ENCODE measurements around the gene LIN37. TPM values are rescaled to one million over a fixed set of nuclear protein-coding genes. Genes with fewer than 3 reads are reported as not detected.
"Not testable (repeated sequence)": the region's sequence is repeated elsewhere in the genome, so short reads cannot be mapped to it uniquely, and the experiment has no call there.

Gene LIN37
- polyA plus RNA-seq, 12 donors = 5.3 to 11.3 (median 9.5) TPM; not detected in 2

DNA sequence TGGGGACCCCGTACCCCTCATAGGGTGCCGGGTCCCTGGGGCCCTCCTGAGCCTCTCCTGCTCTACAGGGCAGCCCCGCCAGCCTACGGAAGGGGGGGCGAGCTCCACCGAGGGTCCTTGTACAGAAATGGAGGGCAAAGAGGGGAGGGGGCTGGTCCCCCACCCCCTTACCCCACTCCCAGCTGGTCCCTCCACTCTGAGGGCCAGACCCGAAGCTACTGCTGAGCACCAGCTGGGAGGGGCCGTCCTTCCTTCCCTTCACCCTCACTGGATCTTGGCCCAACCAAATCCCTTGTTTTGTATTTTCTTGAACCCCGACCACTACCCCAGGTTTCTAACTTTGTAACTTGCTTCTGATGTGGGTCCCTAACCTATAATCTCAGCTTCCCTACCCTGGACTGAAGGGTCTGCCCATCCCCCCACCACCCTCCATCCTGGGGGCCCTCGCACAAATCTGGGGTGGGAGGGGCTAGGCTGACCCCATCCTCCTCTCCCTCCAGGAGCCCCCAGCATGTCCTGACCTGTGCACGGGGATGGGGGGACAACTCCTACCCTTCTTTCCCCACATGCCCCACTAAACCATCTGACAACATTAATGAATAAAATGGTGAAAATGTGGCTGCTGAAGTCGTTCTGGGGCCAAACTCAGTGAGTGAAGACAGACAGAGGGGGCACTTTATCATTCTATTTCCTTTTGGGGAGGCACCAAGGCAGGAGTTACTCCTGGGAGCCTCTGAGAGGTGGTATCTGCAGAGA, 40.0 kb downstream of the LIN37 start:
- DNase-seq = no peak

DNA sequence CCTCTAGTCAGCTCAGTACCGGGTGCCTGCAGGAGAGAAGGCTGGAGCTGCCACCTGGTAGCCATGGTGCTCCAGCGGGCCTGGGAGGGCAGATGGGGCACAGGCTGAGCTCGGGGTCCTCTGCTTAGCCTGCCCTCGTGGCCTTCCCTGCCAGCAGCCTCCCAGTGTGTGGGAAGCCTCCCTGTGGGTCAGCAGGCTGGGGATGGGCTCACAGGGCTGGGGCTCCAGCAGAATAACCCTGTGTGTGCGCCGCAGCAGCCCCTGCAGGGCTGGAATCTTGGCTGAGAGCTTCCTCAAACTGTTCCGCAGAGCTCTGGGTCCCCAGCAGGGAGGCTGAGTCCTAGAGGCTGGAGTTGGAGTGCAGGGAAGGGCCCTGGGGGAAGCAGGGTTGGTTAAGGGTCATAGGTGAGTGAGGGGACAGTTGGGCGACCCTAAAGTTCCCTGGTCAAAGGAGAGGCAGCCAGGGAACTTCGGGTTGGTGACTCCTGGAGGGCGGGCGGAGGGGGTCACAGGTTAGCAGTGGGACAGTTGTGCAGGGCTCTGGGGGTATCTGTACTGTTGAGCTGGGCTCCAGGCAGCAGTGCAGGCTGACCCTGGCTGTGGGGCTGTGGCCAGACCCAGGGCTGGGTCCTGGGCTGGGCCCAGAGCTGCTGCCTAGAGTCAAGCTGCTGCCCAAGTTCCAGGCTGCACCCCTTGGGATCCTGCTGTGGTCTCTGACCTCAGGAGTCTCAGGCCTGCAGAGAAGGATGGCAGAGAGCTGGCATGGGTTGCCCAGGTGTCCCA, 41.0 kb downstream of the LIN37 start:
- DNase-seq = no peak

- no peak for DNase-seq
These were observed 41.9 kb downstream of the LIN37 start for GRCh38 chr19:35789978-35790944.

DNA sequence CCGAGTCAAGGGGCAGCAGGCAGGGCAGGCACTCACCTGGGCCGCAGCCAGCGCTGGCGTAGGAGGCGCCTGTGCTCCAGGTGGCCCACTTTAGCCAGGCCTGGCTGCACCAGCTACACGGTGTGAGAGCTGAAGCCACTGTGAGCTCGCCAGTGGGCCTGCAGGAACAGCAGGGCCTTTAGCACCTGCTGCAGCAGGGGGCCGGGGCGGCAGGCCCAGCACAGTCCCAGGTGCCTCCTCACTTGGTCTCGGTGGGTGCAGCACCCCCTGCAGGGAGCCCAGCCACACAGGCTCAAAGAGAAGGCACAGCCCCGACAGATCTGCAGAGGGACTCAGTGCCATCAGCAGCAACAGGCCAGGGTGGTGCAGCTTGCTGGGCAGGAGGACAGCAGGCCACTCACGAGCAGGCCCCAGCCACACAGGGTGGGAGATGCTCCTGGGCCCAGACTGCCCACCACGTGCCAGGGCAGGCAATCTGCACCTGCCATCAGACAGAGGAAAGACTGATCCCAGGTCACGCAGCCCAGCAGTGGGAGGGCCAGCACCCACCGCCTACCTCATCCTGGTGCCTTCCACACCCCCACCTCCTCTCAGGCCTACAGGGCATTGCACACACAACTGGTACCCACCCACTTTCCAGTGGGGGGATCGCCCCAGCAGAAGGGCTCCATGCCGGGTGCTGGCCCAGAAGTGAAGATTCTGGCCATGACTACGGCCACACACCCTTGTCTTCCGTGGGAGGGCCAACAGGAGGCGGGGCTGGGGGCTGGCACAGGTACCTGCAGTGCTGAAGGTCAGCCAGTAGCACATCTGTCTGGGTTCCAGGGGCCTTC, 42.8 kb downstream of the LIN37 start:
- no peak for DNase-seq

DNA sequence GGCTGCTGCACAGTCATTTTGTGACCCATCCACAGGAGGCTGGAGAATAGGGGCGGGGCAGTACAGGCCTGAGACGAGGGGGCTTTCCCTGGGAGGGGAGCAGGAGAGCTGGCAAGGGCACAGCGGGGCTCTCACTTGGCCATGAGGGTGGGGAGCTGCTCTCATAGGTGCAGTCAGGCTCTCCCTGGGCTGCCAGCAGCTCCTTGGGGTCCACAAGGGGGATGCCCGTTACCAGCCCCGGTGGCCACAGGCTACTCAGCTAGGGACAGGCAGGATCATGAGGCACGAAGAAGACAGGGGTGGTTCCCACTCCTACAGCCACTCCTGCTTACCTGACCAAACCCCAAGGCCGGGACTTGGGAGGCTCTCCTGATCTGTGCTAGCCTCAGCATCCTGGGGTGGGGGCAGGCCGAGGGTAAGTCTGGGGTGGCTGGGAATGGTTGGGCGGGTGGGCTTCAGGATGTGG, 43.5 kb downstream of the LIN37 start:
- DNase-seq = no peak

- no peak for DNase-seq
These were observed 43.9 kb downstream of the LIN37 start for GRCh38 chr19:35792312-35792711.

DNA sequence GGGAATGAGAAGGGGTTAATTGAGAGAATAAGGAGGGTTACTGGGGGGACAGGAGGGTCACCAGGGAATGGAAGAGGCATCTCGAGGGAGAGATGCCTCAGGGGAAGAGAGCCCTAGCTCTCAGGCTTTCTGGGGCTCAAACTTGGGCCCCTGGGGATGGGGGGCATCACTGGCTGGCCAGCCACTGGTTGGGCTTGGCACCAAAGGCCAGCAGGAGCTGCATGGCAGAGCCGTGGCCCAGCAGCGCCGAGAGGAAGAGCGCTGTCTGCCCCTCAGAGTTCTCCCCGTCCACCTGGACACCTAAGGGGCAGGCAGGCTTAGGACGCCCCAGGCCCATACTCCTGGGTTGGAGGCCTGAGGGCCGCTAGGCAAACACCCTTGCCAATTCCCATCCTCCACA, 44.5 kb downstream of the LIN37 start:
- no peak for DNase-seq

- DNase-seq = no peak
These were observed 45.2 kb downstream of the LIN37 start for GRCh38 chr19:35793381-35794165.

GRCh38 chr19:35795564-35795963, 47.2 kb downstream of the LIN37 start:
- DNase-seq = not testable (repeated sequence)

- DNase-seq = no peak
These were observed 48.5 kb downstream of the LIN37 start for GRCh38 chr19:35796645-35797542.

DNA sequence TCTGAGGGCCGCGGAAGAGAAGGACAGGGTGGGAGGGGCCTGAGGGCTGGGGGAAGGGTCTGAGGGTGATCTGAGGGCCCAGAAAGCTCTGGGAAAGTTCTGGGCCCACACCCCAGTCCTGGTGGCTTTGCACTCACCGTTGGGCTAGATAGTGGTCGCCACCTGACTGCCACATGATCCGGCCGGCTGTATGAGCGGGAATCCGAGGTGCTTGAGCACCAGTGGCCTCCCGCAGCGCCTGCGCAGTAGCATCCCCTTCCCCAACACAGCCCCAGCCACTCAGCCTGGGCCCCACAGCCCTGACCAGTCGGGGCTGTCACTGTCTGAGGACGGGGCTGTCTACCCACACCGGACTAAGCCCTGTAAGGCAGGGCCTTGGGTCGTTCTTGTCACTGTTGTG, 49.3 kb downstream of the LIN37 start:
- no peak for DNase-seq

DNA sequence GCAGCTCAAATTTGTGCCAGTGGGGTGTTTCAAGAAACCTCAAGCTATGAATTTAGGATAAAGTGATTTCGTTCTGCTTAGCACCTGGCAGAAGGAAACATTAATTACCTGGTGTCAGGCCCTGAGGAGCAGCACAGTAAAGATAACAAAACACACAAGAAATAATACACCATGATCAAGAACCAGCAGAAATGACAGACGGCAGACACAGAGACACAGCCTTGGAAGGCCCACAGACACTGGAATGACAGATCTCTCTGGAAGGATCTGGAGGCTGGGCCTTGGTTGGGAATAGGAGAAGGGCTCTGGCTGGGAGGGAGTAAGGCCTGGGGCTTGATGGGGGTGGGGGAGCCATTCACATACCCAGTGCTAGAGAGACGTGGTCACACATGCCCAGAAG, 53.5 kb downstream of the LIN37 start:
- no peak for DNase-seq

Other genes starting within 250 kb of the LIN37 start
- 100 to 1,000 TPM in 1 of 12 donors, 10 to 100 TPM in 2, 1 to 10 TPM in 4, under 1 TPM in 3, not detected in 2; 0.58 to 181 (median 1.2) TPM for gene DMKN, start 234.9 kb upstream of the LIN37 start, polyA plus RNA-seq (ENCODE audit: insufficient read length in 12 of 12)
- gene SBSN, start 220.3 kb upstream of the LIN37 start, polyA plus RNA-seq (ENCODE audit: insufficient read length in 12 of 12) = 10 to 100 TPM in 2 of 12 donors, 1 to 10 TPM in 1, under 1 TPM in 1, not detected in 8; 0.24 to 26.7 (median 8.1) TPM
- under 1 TPM in 1 of 12 donors, not detected in 11; 0.12 TPM for gene GAPDHS, start 215.1 kb upstream of the LIN37 start, polyA plus RNA-seq (ENCODE audit: insufficient read length in 12 of 12)
- gene TMEM147, start 202.9 kb upstream of the LIN37 start, polyA plus RNA-seq (ENCODE audit: insufficient read length in 12 of 12) = 10 to 100 TPM in 11 of 12 donors, not detected in 1; 32.3 to 49.5 (median 40.0) TPM
- gene ATP4A, start 184.9 kb upstream of the LIN37 start, polyA plus RNA-seq (ENCODE audit: insufficient read length in 12 of 12) = under 1 TPM in 2 of 12 donors, not detected in 10; 0.21 to 0.26 TPM
- gene PMIS2, start 162.4 kb upstream of the LIN37 start, polyA plus RNA-seq (ENCODE audit: insufficient read length in 12 of 12) = not detected
- 10 to 100 TPM in 8 of 12 donors, 1 to 10 TPM in 3, not detected in 1; 8.9 to 23.8 (median 12.7) TPM for gene HAUS5, start 135.8 kb upstream of the LIN37 start, polyA plus RNA-seq (ENCODE audit: insufficient read length in 12 of 12)
- 10 to 100 TPM in 11 of 12 donors, not detected in 1; 27.0 to 60.1 (median 36.9) TPM for gene RBM42, start 119.5 kb upstream of the LIN37 start, polyA plus RNA-seq (ENCODE audit: insufficient read length in 12 of 12)
- 1 to 10 TPM in 10 of 12 donors, not detected in 2; 1.2 to 4.3 (median 1.9) TPM for gene ETV2, start 106.8 kb upstream of the LIN37 start, polyA plus RNA-seq (ENCODE audit: insufficient read length in 12 of 12)
- 100 to 1,000 TPM in 11 of 12 donors, not detected in 1; 201 to 382 (median 272) TPM for gene COX6B1, start 100.3 kb upstream of the LIN37 start, polyA plus RNA-seq (ENCODE audit: insufficient read length in 12 of 12)
- gene UPK1A, start 82.1 kb upstream of the LIN37 start, polyA plus RNA-seq (ENCODE audit: insufficient read length in 12 of 12) = 10 to 100 TPM in 2 of 12 donors, 1 to 10 TPM in 1, under 1 TPM in 2, not detected in 7; 0.16 to 31.4 (median 5.6) TPM
- gene ZBTB32, start 44.0 kb upstream of the LIN37 start, polyA plus RNA-seq (ENCODE audit: insufficient read length in 12 of 12) = under 1 TPM in 7 of 12 donors, not detected in 5; 0.08 to 0.45 (median 0.33) TPM
- gene KMT2B, start 30.6 kb upstream of the LIN37 start, polyA plus RNA-seq (ENCODE audit: insufficient read length in 12 of 12) = 10 to 100 TPM in 11 of 12 donors, not detected in 1; 14.2 to 29.8 (median 19.9) TPM
- gene IGFLR1, start 6.1 kb upstream of the LIN37 start, polyA plus RNA-seq (ENCODE audit: insufficient read length in 12 of 12) = 1 to 10 TPM in 10 of 12 donors, not detected in 2; 1.7 to 4.0 (median 3.3) TPM
- gene U2AF1L4, start 3.2 kb upstream of the LIN37 start, polyA plus RNA-seq (ENCODE audit: insufficient read length in 12 of 12) = 10 to 100 TPM in 11 of 12 donors, not detected in 1; 10.6 to 36.2 (median 13.0) TPM
- gene PSENEN, start 2.9 kb upstream of the LIN37 start, polyA plus RNA-seq (ENCODE audit: insufficient read length in 12 of 12) = 10 to 100 TPM in 11 of 12 donors, not detected in 1; 30.3 to 54.5 (median 37.3) TPM
- gene HSPB6, start 8.5 kb downstream of the LIN37 start, polyA plus RNA-seq (ENCODE audit: insufficient read length in 12 of 12) = 1,000 to 10,000 TPM in 1 of 12 donors, 100 to 1,000 TPM in 11; 347 to 1,124 (median 629) TPM
- 10 to 100 TPM in 8 of 12 donors, 1 to 10 TPM in 3, not detected in 1; 7.1 to 30.4 (median 13.7) TPM for gene PROSER3, start 9.6 kb downstream of the LIN37 start, polyA plus RNA-seq (ENCODE audit: insufficient read length in 12 of 12)
- gene ARHGAP33, start 27.0 kb downstream of the LIN37 start, polyA plus RNA-seq (ENCODE audit: insufficient read length in 12 of 12) = 10 to 100 TPM in 11 of 12 donors, not detected in 1; 10.5 to 29.8 (median 15.8) TPM
- under 1 TPM in 1 of 12 donors, not detected in 11; 0.80 TPM for gene PRODH2, start 64.3 kb downstream of the LIN37 start, polyA plus RNA-seq (ENCODE audit: insufficient read length in 12 of 12)
- under 1 TPM in 9 of 12 donors, not detected in 3; 0.06 to 0.97 (median 0.29) TPM for gene NPHS1, start 103.9 kb downstream of the LIN37 start, polyA plus RNA-seq (ENCODE audit: insufficient read length in 12 of 12)
- gene KIRREL2, start 108.3 kb downstream of the LIN37 start, polyA plus RNA-seq (ENCODE audit: insufficient read length in 12 of 12) = under 1 TPM in 10 of 12 donors, not detected in 2; 0.18 to 0.55 (median 0.27) TPM
- 10 to 100 TPM in 1 of 12 donors, 1 to 10 TPM in 10, not detected in 1; 3.4 to 33.6 (median 5.8) TPM for gene APLP1, start 120.0 kb downstream of the LIN37 start, polyA plus RNA-seq (ENCODE audit: insufficient read length in 12 of 12)
- 1 to 10 TPM in 6 of 12 donors, under 1 TPM in 4, not detected in 2; 0.82 to 8.5 (median 1.3) TPM for gene NFKBID, start 152.0 kb downstream of the LIN37 start, polyA plus RNA-seq (ENCODE audit: insufficient read length in 12 of 12)
- gene HCST, start 154.0 kb downstream of the LIN37 start, polyA plus RNA-seq (ENCODE audit: insufficient read length in 12 of 12) = 1 to 10 TPM in 10 of 12 donors, not detected in 2; 3.1 to 7.7 (median 5.1) TPM
- gene TYROBP, start 159.7 kb downstream of the LIN37 start, polyA plus RNA-seq (ENCODE audit: insufficient read length in 12 of 12) = 10 to 100 TPM in 11 of 12 donors, not detected in 1; 11.8 to 33.6 (median 12.5) TPM
- 10 to 100 TPM in 1 of 12 donors, 1 to 10 TPM in 10, not detected in 1; 4.2 to 13.9 (median 7.6) TPM for gene LRFN3, start 187.8 kb downstream of the LIN37 start, polyA plus RNA-seq (ENCODE audit: insufficient read length in 12 of 12)
- 10 to 100 TPM in 9 of 12 donors, 1 to 10 TPM in 2, not detected in 1; 9.1 to 24.4 (median 10.9) TPM for gene SDHAF1, start 246.6 kb downstream of the LIN37 start, polyA plus RNA-seq (ENCODE audit: insufficient read length in 12 of 12)

Data from muscle of arm (tissue), 12 donors.